Ovary (tissue), 9 donors: ENCODE measurements around the gene RARA. TPM values are rescaled to one million over a fixed set of nuclear protein-coding genes. Genes with fewer than 3 reads are reported as not detected.

Experiments
- DNase-seq, 5 donors: peaks; one replicate each; pipeline ENCODE4 v3.0.0-alpha.2; 2019 to 2020
- H3K27ac ChIP-seq, 2 donors: fragments of 200-600 bp; one replicate each; pipeline versions ENCODE4 v1.5.1 to v1.8.0; 2019 to 2022
- H3K27me3 ChIP-seq: fragments of 200-600 bp; one replicate; pipeline ENCODE4 v1.8.0; 2022
- H3K36me3 ChIP-seq: fragments of 200-600 bp; sonication (generic); one replicate; pipeline ENCODE4 v1.5.1; 2019
- H3K4me1 ChIP-seq: one replicate; pipeline ENCODE4 v1.8.1; 2013; ENCODE audit warnings: mild to moderate bottlenecking, moderate library complexity; ENCODE audit not compliant: insufficient read depth
- H3K4me3 ChIP-seq: fragments of 200-600 bp; sonication (generic); one replicate; pipeline ENCODE4 v1.5.1; 2017
- H3K9me3 ChIP-seq, 2 donors: fragments of 200-600 bp in 1 of 2; sonication (generic) in 1 of 2; one replicate each; pipeline versions ENCODE4 v1.5.1 to v1.8.1; 2013 to 2019; ENCODE audit warnings: mild to moderate bottlenecking in 1 of 2, moderate library complexity in 1 of 2
- EP300 ChIP-seq: sonication (generic); formaldehyde crosslinking; IDR thresholded peaks from one replicate; pipeline ENCODE4 v1.6.1; 2017; ENCODE audit warnings: antibody characterized with exemption
- POLR2A ChIP-seq: fragments of 450-650 bp; IDR thresholded peaks from one replicate; pipeline ENCODE4 v1.6.1; 2017; ENCODE audit warnings: antibody characterized with exemption, mild to moderate bottlenecking, moderate library complexity
- WGBS, 3 donors: extraction: QIAGEN DNeasy Blood & Tissue Kit in 1 of 3; methylation state at CpG; one replicate each; pipeline versions ENCODE4 v1.1.5 to v1.1.7; 2013 to 2017; 5-methylcytosine and 5-hydroxymethylcytosine counted together
- intact Hi-C, 4 donors: fragments of 100-400 bp; cut with DNase I; formaldehyde crosslinking; loops; one replicate each; pipeline versions ENCODE4 v1.11.0 to v1.15.1; 2022 to 2023
- polyA plus RNA-seq, 2 donors: library from polyadenylated mRNA; stranded (reverse); fragments of 200-250 nt in 1 of 2; fragments of 350-450 nt in 1 of 2; fragmentation: Illumina TruSeq in 1 of 2; extraction: RNeasy Lipid Tissue Mini Kit (QIAGEN cat#74804) in 1 of 2; gene quantifications; one replicate each; pipeline ENCODE4 v1.2.3, GENCODE V29; 2013 to 2014
- total RNA-seq, 7 donors: library from RNA; depleted of rRNA in 2 of 7; stranded (reverse); fragments of >200 nt in 2 of 7; fragmentation: NEBNext Ultra II Directional in 3 of 7; extraction: Animal tissue kit (Norgen Biotek cat#: 25700) in 3 of 7; gene quantifications; one replicate each; pipeline versions ENCODE4 v1.1.0 to v1.2.4, GENCODE V29; 2016 to 2023
- TF ChIP-seq, protein P1 (sequence below), 3 donors: fragments of 450-650 bp in 2 of 3; fragments of 200-600 bp in 1 of 3; IDR thresholded peaks; one replicate each; pipeline versions ENCODE4 v1.5.1 to v1.8.0; 2016 to 2022; ENCODE audit warnings: antibody characterized with exemption in 3 of 3, mild to moderate bottlenecking in 1 of 3
- donor health status: DM: no; HTN: no; CAD: no; lungs with moderate emphysema.
- donor health status: DM: no; HTN: no; CAD: no.
- donor health status: Bipolar disorder and iron deficiency.
- donor health status: DM: yes; HTN: yes; CAD: no.
- donor health status: DM: no; HTN: no; CAD: no.
- donor health status: DM: yes; HTN: yes; CAD: no.

Gene RARA
- total and polyA plus RNA-seq, 9 donors: 19.8 to 100 (median 61.9) TPM

DNA sequence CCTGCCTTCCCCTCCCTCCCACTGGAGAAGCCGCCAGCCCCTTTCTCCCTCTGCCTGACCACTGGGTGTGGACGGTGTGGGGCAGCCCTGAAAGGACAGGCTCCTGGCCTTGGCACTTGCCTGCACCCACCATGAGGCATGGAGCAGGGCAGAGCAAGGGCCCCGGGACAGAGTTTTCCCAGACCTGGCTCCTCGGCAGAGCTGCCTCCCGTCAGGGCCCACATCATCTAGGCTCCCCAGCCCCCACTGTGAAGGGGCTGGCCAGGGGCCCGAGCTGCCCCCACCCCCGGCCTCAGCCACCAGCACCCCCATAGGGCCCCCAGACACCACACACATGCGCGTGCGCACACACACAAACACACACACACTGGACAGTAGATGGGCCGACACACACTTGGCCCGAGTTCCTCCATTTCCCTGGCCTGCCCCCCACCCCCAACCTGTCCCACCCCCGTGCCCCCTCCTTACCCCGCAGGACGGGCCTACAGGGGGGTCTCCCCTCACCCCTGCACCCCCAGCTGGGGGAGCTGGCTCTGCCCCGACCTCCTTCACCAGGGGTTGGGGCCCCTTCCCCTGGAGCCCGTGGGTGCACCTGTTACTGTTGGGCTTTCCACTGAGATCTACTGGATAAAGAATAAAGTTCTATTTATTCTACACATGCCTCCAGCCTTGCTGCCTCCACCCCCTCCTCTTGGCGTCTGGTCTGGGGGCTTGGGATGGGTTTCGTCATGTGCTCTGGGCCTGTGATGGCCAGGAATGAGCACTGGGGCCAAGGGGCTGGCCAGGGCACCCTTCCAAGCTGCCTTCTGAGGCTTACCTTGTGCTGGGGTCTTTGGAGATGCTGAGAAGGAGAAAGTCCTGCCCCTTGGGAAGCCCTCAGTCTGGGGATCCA is 48.3 kb downstream of the RARA start:
- peak in 3 of 5 donors; percentile 46 to 56 (median 54) for DNase-seq
- intact Hi-C loops: loop anchor here in 3 of 4 donors (5.0 to 10.0 kb wide), 5 partner anchors 152 to 198 kb away; no protein-coding TSS in a partner anchor
- no peaks in the 10 kb centered on the region for H3K27me3 ChIP-seq
- TF ChIP-seq POLR2A (no peak), EP300 (no peak)
- TF ChIP-seq, protein P1, sequence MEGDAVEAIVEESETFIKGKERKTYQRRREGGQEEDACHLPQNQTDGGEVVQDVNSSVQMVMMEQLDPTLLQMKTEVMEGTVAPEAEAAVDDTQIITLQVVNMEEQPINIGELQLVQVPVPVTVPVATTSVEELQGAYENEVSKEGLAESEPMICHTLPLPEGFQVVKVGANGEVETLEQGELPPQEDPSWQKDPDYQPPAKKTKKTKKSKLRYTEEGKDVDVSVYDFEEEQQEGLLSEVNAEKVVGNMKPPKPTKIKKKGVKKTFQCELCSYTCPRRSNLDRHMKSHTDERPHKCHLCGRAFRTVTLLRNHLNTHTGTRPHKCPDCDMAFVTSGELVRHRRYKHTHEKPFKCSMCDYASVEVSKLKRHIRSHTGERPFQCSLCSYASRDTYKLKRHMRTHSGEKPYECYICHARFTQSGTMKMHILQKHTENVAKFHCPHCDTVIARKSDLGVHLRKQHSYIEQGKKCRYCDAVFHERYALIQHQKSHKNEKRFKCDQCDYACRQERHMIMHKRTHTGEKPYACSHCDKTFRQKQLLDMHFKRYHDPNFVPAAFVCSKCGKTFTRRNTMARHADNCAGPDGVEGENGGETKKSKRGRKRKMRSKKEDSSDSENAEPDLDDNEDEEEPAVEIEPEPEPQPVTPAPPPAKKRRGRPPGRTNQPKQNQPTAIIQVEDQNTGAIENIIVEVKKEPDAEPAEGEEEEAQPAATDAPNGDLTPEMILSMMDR (IDR thresholded peaks at IDR 0.05): no peak
- peaks cover 3% of the 10 kb centered on the region for H3K4me1 ChIP-seq
- peak overlapping the region in 1 of 2 donors; percentile 42 for H3K27ac ChIP-seq
- H3K4me3 ChIP-seq: no peak overlapping the region
- H3K36me3 ChIP-seq: no peaks in the 10 kb centered on the region
- no peaks in the 10 kb centered on the region for H3K9me3 ChIP-seq
- 48 to 58% (median 50%) methylated on average over 18 to 19 of the region's 19 CpGs for WGBS, 3 donors

DNA sequence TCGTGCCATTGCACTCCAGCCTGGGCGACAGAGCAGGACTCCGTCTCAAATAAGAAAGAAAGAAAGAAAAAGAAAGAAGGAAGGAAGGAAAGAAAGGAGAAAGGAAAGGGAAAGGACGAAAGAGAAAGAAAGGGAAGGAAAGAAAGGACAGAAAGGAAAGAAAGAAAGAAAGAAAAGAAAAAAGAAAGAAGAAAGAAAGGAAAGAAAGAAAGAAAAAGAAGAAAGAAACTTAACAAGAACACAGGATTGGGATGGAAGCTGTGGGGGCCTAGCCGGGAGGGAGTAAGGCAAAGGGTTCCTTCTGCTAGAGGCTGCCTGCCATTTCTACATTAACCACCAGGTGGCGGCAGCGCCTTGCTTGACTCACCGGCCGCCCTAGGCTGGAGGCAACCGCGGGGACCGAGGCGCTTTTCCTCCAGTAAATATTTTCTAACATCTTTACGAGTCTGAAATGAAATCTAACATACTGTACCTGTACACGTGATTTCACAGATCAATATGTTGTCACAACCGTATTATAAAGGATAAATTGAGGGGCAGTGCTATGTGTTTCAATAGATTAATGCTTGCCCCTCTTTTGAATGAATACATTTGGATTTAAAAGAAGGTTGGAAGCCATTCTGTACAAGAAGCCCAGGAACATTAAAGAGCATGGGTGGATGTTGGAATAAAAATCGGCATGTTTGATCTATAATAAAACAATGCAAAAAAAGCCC is 49.5 kb downstream of the RARA start:
- TF ChIP-seq EP300: no peak
- TF ChIP-seq, protein P1 (IDR thresholded peaks at IDR 0.05): peak; percentile 94 to 97 (median 95)
- TF ChIP-seq POLR2A: no peak
- Histone ChIP-seq H3K4me3 (no peak overlapping the region), H3K36me3 (no peaks in the 10 kb centered on the region), H3K9me3 (no peaks in the 10 kb centered on the region), H3K27me3 (no peaks in the 10 kb centered on the region), H3K27ac (no peak overlapping the region), H3K4me1 (peaks cover 6% of the 10 kb centered on the region)
- 10 to 12% (median 10%) methylated on average over 17 of the region's 17 CpGs for WGBS, 3 donors
- DNase-seq: peak; percentile 83 to 94 (median 93)
- intact Hi-C loops: loop anchor here in 3 of 4 donors (5.0 to 10.0 kb wide), 5 partner anchors 154 to 196 kb away; no protein-coding TSS in a partner anchor

DNA sequence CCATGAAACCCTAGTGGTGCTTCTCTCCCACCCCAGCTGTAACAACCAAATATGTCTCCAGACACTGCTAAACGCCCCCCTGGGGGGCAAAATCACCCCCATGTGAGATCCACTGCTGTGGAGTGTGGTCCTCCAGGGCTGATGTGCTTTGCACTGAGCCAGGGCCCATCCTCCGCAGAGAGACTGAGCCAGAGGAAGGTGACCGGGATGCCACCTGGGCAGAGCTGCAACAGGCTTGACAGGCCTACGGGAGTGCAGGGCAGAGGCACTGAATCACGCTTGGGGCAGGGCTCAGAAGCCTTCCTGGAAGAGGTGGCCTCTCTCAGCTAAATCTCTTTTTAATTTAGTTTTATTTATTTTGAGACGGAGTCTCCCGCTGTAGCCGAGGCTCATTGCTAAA is 51.1 kb downstream of the RARA start:
- Histone ChIP-seq H3K4me3 (no peak overlapping the region), H3K36me3 (no peaks in the 10 kb centered on the region), H3K4me1 (peaks cover 7% of the 10 kb centered on the region), H3K9me3 (no peaks in the 10 kb centered on the region), H3K27me3 (no peaks in the 10 kb centered on the region), H3K27ac (no peak overlapping the region)
- WGBS, 3 donors: 76 to 90% (median 80%) methylated on average over 8 of the region's 8 CpGs
- DNase-seq: no peak
- intact Hi-C loops: loop anchor here in 1 of 4 donors (10.0 kb wide), 2 partner anchors 75 to 165 kb away; no protein-coding TSS in a partner anchor
- TF ChIP-seq, protein P1 (IDR thresholded peaks at IDR 0.05): no peak
- TF ChIP-seq POLR2A (no peak), EP300 (no peak)
